LNCaP clone FGC (cell line): ENCODE measurements around the gene GLI2.

ENCODE experiments used
- DNase-seq: peaks from one replicate; pipeline ENCODE4 v3.0.0-alpha.2; 2011; ENCODE audit warnings: low read depth
- H3K4me3 ChIP-seq: 2 replicates; pipeline ENCODE4 v1.5.1; 2011; ENCODE audit warnings: mild to moderate bottlenecking, low read depth, low read length, control low read depth
- CTCF ChIP-seq: IDR thresholded peaks from 2 replicates; pipeline ENCODE4 v1.5.1; 2012; ENCODE audit warnings: mild to moderate bottlenecking; ENCODE audit not compliant: control insufficient read depth, insufficient read depth; ENCODE audit errors: extremely low read depth

Gene GLI2

GRCh38 chr2:120774557-120775160 lies 39.0 kb downstream of the GLI2 start:
- DNase-seq = no peak
- no peak overlapping the region for H3K4me3 ChIP-seq
- TF ChIP-seq CTCF = no peak

- TF ChIP-seq CTCF = no peak
These were observed 39.5 kb downstream of the GLI2 start for GRCh38 chr2:120775194-120775593.

GRCh38 chr2:120775801-120776589 lies 40.3 kb downstream of the GLI2 start:
- H3K4me3 ChIP-seq = no peak overlapping the region
- TF ChIP-seq CTCF = no peak
- DNase-seq = no peak

More at GRCh38 chr2:120775194-120775593, 39.5 kb downstream of the GLI2 start:
- H3K4me3 ChIP-seq = no peak overlapping the region
- no peak for DNase-seq

- DNase-seq = no peak
- H3K4me3 ChIP-seq = no peak overlapping the region
- TF ChIP-seq CTCF = no peak
These were observed 41.0 kb downstream of the GLI2 start for GRCh38 chr2:120776649-120777048.

- DNase-seq = no peak
- no peak overlapping the region for H3K4me3 ChIP-seq
- no peak for TF ChIP-seq CTCF
These were observed 41.6 kb downstream of the GLI2 start for GRCh38 chr2:120777170-120777751.

GRCh38 chr2:120777787-120778186 lies 42.1 kb downstream of the GLI2 start:
- H3K4me3 ChIP-seq = no peak overlapping the region
- TF ChIP-seq CTCF = no peak
- no peak for DNase-seq

- no peak overlapping the region for H3K4me3 ChIP-seq
- no peak for TF ChIP-seq CTCF
- DNase-seq = no peak
These were observed 42.6 kb downstream of the GLI2 start for GRCh38 chr2:120778244-120778643.
